NCI-H510A (cell line): ENCODE data around the gene CXCR1.
"Not testable (repeated sequence)": the region's sequence is repeated elsewhere in the genome, so short reads cannot be mapped to it uniquely, and the experiment has no call there.

ENCODE experiments used
- DNase-seq: peaks from one replicate; lab custom pipeline; 2025; lab: John Stamatoyannopoulos, UW

CXCR1 gene

GRCh38 chr2:218166791-218167190 lies at the start of gene CXCR1:
TSS of gene CXCR1 (minus strand) at chr2:218166962. CDS start at chr2:218165211, 1,751 bp downstream.
- DNase-seq, result no peak

- DNase-seq, result no peak
These were observed 49.5 kb upstream of the CXCR1 start for GRCh38 chr2:218216336-218216673.

GRCh38 chr2:218214116-218214515 lies 47.4 kb upstream of the CXCR1 start:
- no peak for DNase-seq

GRCh38 chr2:218209078-218209477 lies 42.3 kb upstream of the CXCR1 start:
- no peak for DNase-seq

- DNase-seq, result no peak
These were observed 35.5 kb upstream of the CXCR1 start for GRCh38 chr2:218202266-218202665.

GRCh38 chr2:218196974-218197373 lies 30.2 kb upstream of the CXCR1 start:
- no peak for DNase-seq

- no peak for DNase-seq
These were observed 28.1 kb upstream of the CXCR1 start for GRCh38 chr2:218194880-218195279.

- no peak for DNase-seq
These were observed 26.9 kb upstream of the CXCR1 start for GRCh38 chr2:218193701-218194100.

GRCh38 chr2:218192902-218193430 lies 26.2 kb upstream of the CXCR1 start:
- DNase-seq, result no peak

GRCh38 chr2:218188528-218188927 lies 21.8 kb upstream of the CXCR1 start:
- no peak for DNase-seq

GRCh38 chr2:218187296-218188015 lies 20.7 kb upstream of the CXCR1 start:
- DNase-seq, result no peak

GRCh38 chr2:218186876-218187275 lies 20.1 kb upstream of the CXCR1 start:
- no peak for DNase-seq

- DNase-seq, result peak; percentile 23
These were observed 19.6 kb upstream of the CXCR1 start for GRCh38 chr2:218186355-218186766.

GRCh38 chr2:218184331-218184730 lies 17.6 kb upstream of the CXCR1 start:
- no peak for DNase-seq

GRCh38 chr2:218180467-218181114 lies 13.8 kb upstream of the CXCR1 start:
- no peak for DNase-seq

- no peak for DNase-seq
These were observed 13.0 kb upstream of the CXCR1 start for GRCh38 chr2:218179782-218180181.

GRCh38 chr2:218172845-218173244 lies 6.1 kb upstream of the CXCR1 start:
- no peak for DNase-seq

- not testable (repeated sequence) for DNase-seq
These were observed 5.0 kb upstream of the CXCR1 start for GRCh38 chr2:218171744-218172143.

- no peak for DNase-seq
These were observed 3.2 kb upstream of the CXCR1 start for GRCh38 chr2:218169757-218170546.

- no peak for DNase-seq
These were observed 2.1 kb upstream of the CXCR1 start for GRCh38 chr2:218168635-218169462.

GRCh38 chr2:218168016-218168415 lies 1.3 kb upstream of the CXCR1 start:
- no peak for DNase-seq

GRCh38 chr2:218162814-218163213 lies 3.9 kb downstream of the CXCR1 start:
- no peak for DNase-seq
